HEK293T (cell line): ENCODE results near the gene NRTN.

Experiments
- CTCF ChIA-PET: fragments of 350-600 bp; formaldehyde crosslinking; extraction: SDS; loops from one replicate; lab custom pipeline; 2021; ENCODE audit warnings: antibody characterized with exemption, inconsistent platforms; lab: Yijun Ruan, JAX
- POLR2A ChIA-PET: fragments of 350-600 bp; formaldehyde crosslinking; extraction: SDS; loops from one replicate; lab custom pipeline; 2020; ENCODE audit warnings: antibody characterized with exemption, inconsistent platforms; lab: Yijun Ruan, JAX
- DNase-seq: peaks from one replicate; pipeline ENCODE4 v3.0.0; 2012; ENCODE audit warnings: mixed read lengths; ENCODE audit errors: extremely low spot score
- ARNT ChIP-seq: fragments of 450-650 bp; IDR thresholded peaks from 2 replicates; pipeline ENCODE4 v1.6.1; 2017; ENCODE audit warnings: mild to moderate bottlenecking
- BHLHE40 ChIP-seq: fragments of 450-650 bp; IDR thresholded peaks from 2 replicates; pipeline ENCODE4 v1.6.1; 2016; ENCODE audit warnings: mild to moderate bottlenecking, moderate library complexity, borderline replicate concordance
- CTBP1 ChIP-seq: fragments of 450-650 bp; IDR thresholded peaks from 2 replicates; pipeline ENCODE4 v1.6.1; 2016; ENCODE audit warnings: borderline replicate concordance
- ELF4 ChIP-seq: fragments of 450-650 bp; IDR thresholded peaks from 2 replicates; pipeline ENCODE4 v1.6.1; 2017; ENCODE audit warnings: antibody characterized with exemption
- FOXA1 ChIP-seq: fragments of 450-650 bp; IDR thresholded peaks from 2 replicates; pipeline ENCODE4 v1.6.1; 2016; ENCODE audit warnings: mild to moderate bottlenecking
- FOXK2 ChIP-seq: fragments of 450-650 bp; IDR thresholded peaks from 2 replicates; pipeline ENCODE4 v1.6.1; 2016; ENCODE audit warnings: mild to moderate bottlenecking
- FOXM1 ChIP-seq: fragments of 450-650 bp; IDR thresholded peaks from 2 replicates; pipeline ENCODE4 v1.6.1; 2017; ENCODE audit warnings: mild to moderate bottlenecking, borderline replicate concordance
- HDGF ChIP-seq: fragments of 450-650 bp; IDR thresholded peaks from 2 replicates; pipeline ENCODE4 v1.6.1; 2017; ENCODE audit warnings: antibody characterized with exemption, borderline replicate concordance
- L3MBTL2 ChIP-seq: fragments of 450-650 bp; conservative IDR thresholded peaks from 2 replicates; pipeline ENCODE4 v1.6.1; 2016; ENCODE audit warnings: mild to moderate bottlenecking
- LEF1 ChIP-seq: fragments of 450-650 bp; IDR thresholded peaks from 2 replicates; pipeline ENCODE4 v1.6.1; 2017; ENCODE audit warnings: mild to moderate bottlenecking, borderline replicate concordance
- NFRKB ChIP-seq: fragments of 450-650 bp; IDR thresholded peaks from 2 replicates; pipeline ENCODE4 v1.6.1; 2016; ENCODE audit warnings: mild to moderate bottlenecking, moderate library complexity
- PKNOX1 ChIP-seq: fragments of 450-650 bp; IDR thresholded peaks from 2 replicates; pipeline ENCODE4 v1.6.1; 2016
- SP1 ChIP-seq: fragments of 450-650 bp; IDR thresholded peaks from 2 replicates; pipeline ENCODE4 v1.6.1; 2017
- SUZ12 ChIP-seq: fragments of 450-650 bp; IDR thresholded peaks from 2 replicates; pipeline ENCODE4 v1.6.1; 2016; ENCODE audit warnings: mild to moderate bottlenecking
- TARDBP ChIP-seq: fragments of 450-650 bp; IDR thresholded peaks from 2 replicates; pipeline ENCODE4 v1.6.1; 2016
- ZNF384 ChIP-seq: fragments of 450-650 bp; IDR thresholded peaks from 2 replicates; pipeline ENCODE4 v1.6.1; 2016

The NRTN gene

DNA sequence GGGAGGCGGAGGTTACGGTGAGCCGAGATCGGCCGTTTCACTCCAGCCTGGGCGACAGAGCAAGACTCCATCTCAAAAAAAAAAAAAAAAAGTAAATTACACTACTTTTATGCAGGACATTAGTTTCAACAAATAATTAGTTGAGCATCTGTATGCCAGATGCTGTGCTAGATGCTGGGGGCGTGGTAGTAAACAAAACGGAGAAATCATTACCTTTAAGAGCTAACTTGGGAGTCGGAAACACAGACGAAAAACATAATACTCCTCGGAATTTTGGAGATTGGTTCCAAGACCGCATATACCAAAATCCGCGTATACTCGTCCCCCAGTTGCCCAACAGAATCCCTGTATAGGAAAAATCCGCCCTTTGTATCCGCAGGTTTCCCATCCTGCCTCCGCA is 12.6 kb upstream of the NRTN start:
- no peak for DNase-seq
- ChIA-PET CTCF (interaction anchor here (1.9 kb wide), 1 partner anchor 12 kb away, joined by 11 read pairs; no protein-coding TSS in a partner anchor), POLR2A (interaction anchor here (1.4 to 2.5 kb wide), 4 partner anchors 12 to 112 kb away, joined by 9 to 14 read pairs (median 12); partner anchors contain the start of genes NDUFA11 and VMAC)
- 0 out of 2 replicates have a peak, but pooled peaks have one; percentile 6 for TF ChIP-seq ZNF384
- no peak for TF ChIP-seq FOXM1
- no peak for TF ChIP-seq PKNOX1

GRCh38 chr19:5793188-5793587 is 11.7 kb upstream of the NRTN start:
- ChIA-PET POLR2A (interaction anchor here (0.9 kb wide), 1 partner anchor 73 kb away, joined by 3 read pairs; the partner anchor contains the start of gene CATSPERD), CTCF (interaction anchor here (0.7 to 2.4 kb wide), 4 partner anchors 11 to 580 kb away, joined by 3 to 17 read pairs (median 4); partner anchors contain the start of gene RPL36)
- no peak for DNase-seq
- TF ChIP-seq TARDBP: no peak

GRCh38 chr19:5795382-5795919 is 9.4 kb upstream of the NRTN start:
- POLR2A ChIA-PET: no interaction called here
- CTCF ChIA-PET: interaction anchor here (0.7 to 2.4 kb wide), 2 partner anchors 9 to 133 kb away, joined by 3 to 17 read pairs; no protein-coding TSS in a partner anchor
- DNase-seq: no peak
- TF ChIP-seq HDGF (no peak), L3MBTL2 (no peak), CTBP1 (no peak), ZNF384 (no peak), FOXM1 (no peak), NFRKB (no peak), BHLHE40 (no peak), TARDBP (no peak), ELF4 (no peak)

DNA sequence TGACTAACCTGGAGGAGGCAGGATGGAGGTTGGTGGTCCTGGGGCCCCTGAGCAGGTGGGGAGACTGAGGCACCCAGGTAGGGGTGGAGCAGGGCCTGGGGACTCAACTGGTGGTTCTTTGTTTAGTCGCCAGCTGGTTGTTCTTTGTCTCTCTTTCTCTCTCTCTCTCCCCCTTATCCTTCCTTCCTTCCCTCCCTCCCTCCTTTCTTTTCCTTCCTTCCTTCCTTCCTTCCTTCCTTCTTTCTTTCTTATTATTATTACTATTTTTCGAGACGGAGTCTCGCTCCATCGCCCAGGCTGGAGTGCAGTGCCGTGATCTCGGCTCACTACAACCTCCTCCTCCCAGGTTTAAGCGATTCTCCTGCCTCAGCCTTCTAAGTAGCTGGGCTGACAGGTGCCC is 6.6 kb upstream of the NRTN start:
- DNase-seq: no peak
- TF ChIP-seq NFRKB (no peak), L3MBTL2 (no peak), FOXA1 (no peak), TARDBP (no peak), HDGF (no peak), ELF4 (no peak), FOXK2 (no peak), SP1 (no peak), CTBP1 (no peak), LEF1 (no peak), FOXM1 (no peak), ZNF384 (no peak), BHLHE40 (no peak), PKNOX1 (no peak), SUZ12 (no peak)
- ChIA-PET POLR2A (no interaction called here), CTCF (no interaction called here)

DNA sequence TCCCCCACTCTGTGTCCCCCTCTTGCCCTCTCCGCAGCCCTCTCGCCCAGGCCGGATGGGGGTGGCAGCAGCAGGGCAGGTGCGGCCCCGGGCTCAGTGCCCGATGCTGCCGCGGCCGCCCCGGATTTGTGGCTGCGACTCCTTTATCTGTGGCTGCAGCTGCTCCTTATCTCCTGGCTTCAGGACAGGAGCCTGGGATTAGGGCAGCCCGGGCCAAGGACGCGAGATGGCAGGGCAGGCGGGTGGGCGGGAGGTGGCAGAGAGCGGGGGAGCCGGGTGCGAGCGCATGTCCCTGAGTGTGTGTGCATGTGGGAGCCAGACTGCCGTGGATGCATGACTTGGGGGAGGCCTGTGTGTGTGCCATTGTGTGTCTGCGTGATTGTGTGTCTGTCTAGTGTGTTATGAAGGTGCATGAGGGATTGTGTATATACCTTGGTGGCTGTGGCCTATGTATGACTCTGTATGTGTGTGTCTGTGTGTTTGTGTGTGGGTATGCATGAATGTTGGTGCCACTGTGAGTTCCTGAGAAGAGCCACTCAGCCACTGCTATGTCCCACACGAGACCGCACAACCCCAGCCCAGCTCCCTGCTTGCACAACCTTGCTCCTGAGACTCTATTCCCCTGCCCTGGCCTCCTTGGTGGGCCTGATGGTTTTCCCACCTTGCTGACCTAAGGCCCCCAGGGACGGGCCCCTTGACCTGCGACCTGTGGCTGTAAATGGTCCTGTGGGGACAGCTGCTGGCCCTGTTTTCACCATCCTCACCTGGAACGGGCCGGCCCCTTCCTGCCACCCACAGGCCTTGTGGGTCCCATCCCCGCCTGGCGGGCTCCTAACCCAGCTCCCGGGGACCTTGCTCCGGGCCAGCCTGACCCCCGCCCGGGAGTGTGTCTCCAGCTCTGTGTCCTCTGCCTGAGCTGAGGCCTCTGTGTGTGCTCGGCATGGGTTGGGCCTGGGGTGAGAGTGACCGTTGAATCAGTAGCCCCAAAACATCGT is 5.3 kb upstream of the NRTN start:
- no peak for TF ChIP-seq L3MBTL2
- TF ChIP-seq LEF1: no peak
- no peak for TF ChIP-seq NFRKB
- no peak for TF ChIP-seq BHLHE40
- TF ChIP-seq HDGF: no peak
- TF ChIP-seq SUZ12: no peak
- TF ChIP-seq ZNF384: no peak
- no peak for TF ChIP-seq FOXM1
- no peak for TF ChIP-seq ELF4
- no peak for TF ChIP-seq CTBP1
- TF ChIP-seq TARDBP: no peak
- TF ChIP-seq FOXK2: no peak
- DNase-seq: no peak
- POLR2A ChIA-PET: interaction anchor here (1.1 to 1.6 kb wide), 2 partner anchors 8 to 110 kb away, joined by 3 to 4 read pairs; partner anchors contain the start of genes DUS3L and RPL36
- CTCF ChIA-PET: interaction anchor here (0.5 kb wide), 1 partner anchor 990 kb away, joined by 4 read pairs; no protein-coding TSS in a partner anchor

- no peak for DNase-seq
- ChIA-PET POLR2A (interaction anchor here (1.1 to 1.6 kb wide), 2 partner anchors 9 to 111 kb away, joined by 3 to 4 read pairs; partner anchors contain the start of genes DUS3L and RPL36), CTCF (no interaction called here)
- no peak for TF ChIP-seq PKNOX1
- no peak for TF ChIP-seq ZNF384
- TF ChIP-seq FOXM1: no peak
- TF ChIP-seq CTBP1: no peak
- no peak for TF ChIP-seq TARDBP
- TF ChIP-seq ARNT: no peak
- TF ChIP-seq SP1: no peak
- TF ChIP-seq ELF4: no peak
- TF ChIP-seq NFRKB: no peak
- no peak for TF ChIP-seq FOXK2
- no peak for TF ChIP-seq HDGF
- TF ChIP-seq FOXA1: no peak
- TF ChIP-seq BHLHE40: no peak
- no peak for TF ChIP-seq L3MBTL2
- no peak for TF ChIP-seq SUZ12
- no peak for TF ChIP-seq LEF1
Observed at GRCh38 chr19:5800361-5801270, 4.3 kb upstream of the NRTN start.
